Endothelial cell of umbilical vein (primary cell): Measurements from ENCODE around the gene MCRIP2. TPM values are rescaled to one million over a fixed set of nuclear protein-coding genes. Genes with fewer than 3 reads are reported as not detected.

Source experiments
- BruUV-seq: library from RNA; stranded (reverse); fragments of 400-500 nt; replicated peaks from 2 replicates; lab custom pipeline; 2021; lab: Mats Ljungman, UMichigan
- CTCF ChIA-PET: fragments of 300-600, 350-600 bp; sonication (Branson Sonifier 250); formaldehyde crosslinking; loops from one replicate; lab custom pipeline; 2021; ENCODE audit warnings: antibody characterized with exemption, inconsistent platforms; lab: Charles Lee
- POLR2A ChIA-PET: fragments of 300-600, 350-600 bp; sonication (Branson Sonifier 250); formaldehyde crosslinking; loops from one replicate; lab custom pipeline; 2021; ENCODE audit warnings: antibody characterized with exemption, inconsistent platforms; lab: Charles Lee
- DNase-seq: peaks from one replicate; pipeline ENCODE4 v3.0.0-alpha.2; 2011; ENCODE audit warnings: low read depth, low spot score
- FAIRE-seq: peaks from 2 replicates; lab custom pipeline; 2011; peaks lifted over from hg19 to GRCh38; lab: Jason Lieb, UNC
- H2AFZ ChIP-seq: 2 replicates; pipeline ENCODE4 v1.6.0; 2012; ENCODE audit warnings: low read depth, low read length, control low read depth, inconsistent platforms
- H3K27ac ChIP-seq: 2 replicates; pipeline ENCODE4 v1.5.1; 2011; ENCODE audit warnings: low read depth, mild to moderate bottlenecking, control low read depth, low read length, moderate library complexity; ENCODE audit not compliant: insufficient read depth
- H3K27me3 ChIP-seq, 2 experiments: 2 replicates each; pipeline versions ENCODE4 v1.6.0 to v1.6.1; 2011; ENCODE audit warnings: low read length in 2 of 2, mixed read lengths in 1 of 2; ENCODE audit not compliant: control insufficient read depth in 2 of 2, insufficient read depth in 2 of 2
- H3K36me3 ChIP-seq, 2 experiments: 2 replicates in 1 of 2; 3 replicates in 1 of 2; pipeline ENCODE4 v1.5.1; 2011; ENCODE audit warnings: low read length in 2 of 2, mild to moderate bottlenecking in 1 of 2, moderate library complexity in 1 of 2; ENCODE audit not compliant: control insufficient read depth in 2 of 2, insufficient read depth in 2 of 2; ENCODE audit errors: extremely low read depth in 1 of 2
- H3K4me1 ChIP-seq: 3 replicates; pipeline ENCODE4 v1.5.1; 2011; ENCODE audit warnings: mild to moderate bottlenecking, low read length; ENCODE audit not compliant: control insufficient read depth, insufficient read depth; ENCODE audit errors: extremely low read depth
- H3K4me2 ChIP-seq: 2 replicates; pipeline ENCODE4 v1.6.1; 2011; ENCODE audit warnings: low read length, control low read depth, mixed read lengths; ENCODE audit not compliant: insufficient read depth
- H3K4me3 ChIP-seq, 3 experiments: fragments of 200-600 bp in 1 of 3; sonication (generic), shearing (Covaris generic) in 1 of 3; replicated peaks in 1 of 3; 2 replicates each; pipeline ENCODE4 v1.5.1; 2011 to 2016; ENCODE audit warnings: control low read depth in 3 of 3, low read length in 3 of 3, mild to moderate bottlenecking in 2 of 3, inconsistent platforms in 1 of 3, low read depth in 1 of 3, moderate library complexity in 1 of 3; ENCODE audit not compliant: insufficient read depth in 1 of 3
- H3K79me2 ChIP-seq: 2 replicates; pipeline ENCODE4 v1.6.0; 2012; ENCODE audit warnings: low read length, inconsistent platforms; ENCODE audit not compliant: control insufficient read depth, insufficient read depth
- H3K9ac ChIP-seq: replicated peaks from 2 replicates; pipeline ENCODE3; 2011; ENCODE audit warnings: low read length, control low read depth; ENCODE audit not compliant: insufficient read depth; ENCODE audit errors: extremely low read depth
- H3K9me1 ChIP-seq: replicated peaks from 3 replicates; pipeline ENCODE4 v1.6.0; 2011; ENCODE audit warnings: mild to moderate bottlenecking, low read length; ENCODE audit not compliant: control insufficient read depth, insufficient read depth; ENCODE audit errors: extremely low read depth
- H3K9me3 ChIP-seq: replicated peaks from 2 replicates; pipeline ENCODE4 v1.5.1; 2012; ENCODE audit warnings: low read length, inconsistent platforms; ENCODE audit not compliant: control insufficient read depth, insufficient read depth
- H4K20me1 ChIP-seq: replicated peaks from 2 replicates; pipeline ENCODE3; 2011; ENCODE audit warnings: mild to moderate bottlenecking, low read length; ENCODE audit not compliant: control insufficient read depth, insufficient read depth; ENCODE audit errors: extremely low read depth
- EZH2 ChIP-seq: IDR thresholded peaks from 2 replicates; pipeline ENCODE4 v1.6.1; 2012; ENCODE audit warnings: borderline replicate concordance, low read depth, mild to moderate bottlenecking, moderate library complexity, low read length, inconsistent platforms; ENCODE audit not compliant: severe bottlenecking
- JUN ChIP-seq: IDR thresholded peaks from 2 replicates; pipeline ENCODE4 v1.6.1; 2011; ENCODE audit warnings: borderline replicate concordance, low read depth; ENCODE audit not compliant: insufficient read length, insufficient read depth
- dilution Hi-C: fragments of 300-500 bp; cut with MboI; formaldehyde crosslinking; loops from one replicate; pipeline ENCODE4 v1.15.0; 2019; ENCODE audit warnings: low sequenced_read_pairs; ENCODE audit not compliant: extremely low pct_ligation_motif_present
- intact Hi-C: fragments of 100-400 bp; cut with micrococcal nuclease; formaldehyde crosslinking; loops from one replicate; pipeline ENCODE4 v1.10.0; 2022
- polyA plus RNA-seq, 4 experiments: library from polyadenylated mRNA; depleted of rRNA in 3 of 4; stranded (reverse) in 3 of 4; unstranded in 1 of 4; fragments of >200 nt; gene quantifications; 2 replicates each; pipeline versions ENCODE4 v1.2.1 to v1.2.3, GENCODE V29; 2011 to 2012; ENCODE audit warnings: missing spikeins in 1 of 4
- total RNA-seq: library from RNA; stranded (reverse); gene quantifications from 2 replicates; pipeline ENCODE4 v1.2.3, GENCODE V29; 2021

MCRIP2 gene
- total and polyA plus RNA-seq, 2 donors (not counting 3 experiments of a cell fraction or from before 2014, with no cell fraction given) = 17.1 to 18.9 TPM

DNA sequence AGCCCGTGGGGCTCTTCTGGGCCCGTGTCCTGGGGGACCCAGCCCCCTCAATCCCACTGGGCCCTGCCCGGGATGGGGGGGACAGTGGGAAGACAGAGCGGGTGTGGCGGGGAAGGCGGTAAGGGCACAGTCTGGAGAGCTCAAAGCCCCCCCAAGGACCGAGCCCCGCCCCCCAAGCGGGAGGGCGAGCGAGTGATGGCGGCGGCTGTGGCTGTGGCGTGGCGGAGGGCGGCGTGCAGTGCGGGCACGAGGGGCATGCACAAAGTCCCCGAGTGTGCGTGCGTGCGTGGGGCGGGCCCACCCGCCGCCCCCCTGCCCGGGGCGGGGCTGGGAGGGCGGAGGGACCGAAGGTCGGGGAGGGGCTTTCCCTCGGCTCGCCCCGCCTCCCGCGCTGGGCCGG lies 52.1 kb downstream of the MCRIP2 start:
- Histone ChIP-seq H3K4me2 (no peak overlapping the region), H2AFZ (no peak overlapping the region), H3K27ac (no peak overlapping the region), H3K9ac (no peak overlapping the region), H3K9me3 (no peaks in the 10 kb centered on the region), H4K20me1 (no peaks in the 10 kb centered on the region), H3K36me3 (no peaks in the 10 kb centered on the region), H3K4me3 (no peak overlapping the region), H3K9me1 (no peaks in the 10 kb centered on the region), H3K79me2 (no peaks in the 10 kb centered on the region), H3K4me1 (peaks cover 6% of the 10 kb centered on the region), H3K27me3 (peaks cover 32 to 34% of the 10 kb centered on the region in 2 experiments)
- ChIA-PET CTCF (no interaction called here), POLR2A (no interaction called here)
- BruUV-seq = no TSS peak
- intact Hi-C loops = no loop called here
- TF ChIP-seq JUN (no peak), EZH2 (peak; percentile 43)
- dilution Hi-C loops = no loop called here
- FAIRE-seq = no peak
- DNase-seq = no peak

- Histone ChIP-seq H3K4me3 (no peak overlapping the region), H3K27me3 (peaks cover 32 to 34% of the 10 kb centered on the region in 2 experiments), H3K9me1 (no peaks in the 10 kb centered on the region), H3K79me2 (no peaks in the 10 kb centered on the region), H4K20me1 (no peaks in the 10 kb centered on the region), H3K9ac (no peak overlapping the region), H3K4me1 (peaks cover 5% of the 10 kb centered on the region), H3K27ac (no peak overlapping the region), H3K4me2 (no peak overlapping the region), H2AFZ (no peak overlapping the region), H3K36me3 (no peaks in the 10 kb centered on the region), H3K9me3 (no peaks in the 10 kb centered on the region)
- BruUV-seq = no TSS peak
- TF ChIP-seq JUN (no peak), EZH2 (peak; percentile 94)
- ChIA-PET CTCF (no interaction called here), POLR2A (no interaction called here)
- intact Hi-C loops = no loop called here
- dilution Hi-C loops = no loop called here
- DNase-seq (no peak), FAIRE-seq (no peak)
Measured at GRCh38 chr16:694187-694862, 52.7 kb downstream of the MCRIP2 start.
